Activated CD8-positive, alpha-beta T cell treated with anti-CD3 and anti-CD28 coated beads, Interleukin-2, amount 10 ng/mL, durations not matched to agents 7 days and 5 days (primary cell): ENCODE results near the gene HSPD1. TPM values are rescaled to one million over a fixed set of nuclear protein-coding genes. Genes with fewer than 3 reads are reported as not detected.

ENCODE experiments used
- ATAC-seq: fragments of 150-1000 bp; cut with Tn5 transposase; one replicate; pipeline ENCODE4 v1.10.0; 2021; ENCODE audit warnings: moderate library complexity
- CTCF ChIA-PET: fragments of 350-600 bp; sonication (Branson Sonifier 250); formaldehyde crosslinking; loops from one replicate; lab custom pipeline; 2021; ENCODE audit warnings: antibody characterized with exemption; lab: Charles Lee
- POLR2A ChIA-PET: fragments of 350-600 bp; sonication (Branson Sonifier 250); formaldehyde crosslinking; loops from one replicate; lab custom pipeline; 2021; ENCODE audit warnings: antibody characterized with exemption; lab: Charles Lee
- DNase-seq: peaks from one replicate; pipeline ENCODE4 v3.0.0-alpha.2; 2020
- H3K27ac Mint-ChIP-seq: one replicate; pipeline ENCODE4 v1.8.0; 2021; ENCODE audit warnings: mild to moderate bottlenecking, mixed read lengths
- H3K27me3 Mint-ChIP-seq: one replicate; pipeline ENCODE4 v1.8.0; 2021; ENCODE audit warnings: low read depth, mixed read lengths
- H3K36me3 Mint-ChIP-seq: one replicate; pipeline ENCODE4 v1.8.0; 2021; ENCODE audit warnings: low read depth, mixed read lengths
- H3K4me1 Mint-ChIP-seq: one replicate; pipeline ENCODE4 v1.8.0; 2021; ENCODE audit warnings: low read depth, mixed read lengths
- H3K4me3 Mint-ChIP-seq: one replicate; pipeline ENCODE4 v1.8.0; 2021; ENCODE audit warnings: mild to moderate bottlenecking, mixed read lengths
- H3K9me3 Mint-ChIP-seq: one replicate; pipeline ENCODE4 v1.8.0; 2022; ENCODE audit warnings: mixed read lengths; ENCODE audit not compliant: insufficient read depth
- total RNA-seq, 2 experiments: library from RNA; stranded (reverse); gene quantifications; one replicate each; pipeline ENCODE4 v1.2.3, GENCODE V29; 2021

Gene HSPD1
- total RNA-seq, 2 experiments from 2014 or later, result 322 to 336 TPM

DNA sequence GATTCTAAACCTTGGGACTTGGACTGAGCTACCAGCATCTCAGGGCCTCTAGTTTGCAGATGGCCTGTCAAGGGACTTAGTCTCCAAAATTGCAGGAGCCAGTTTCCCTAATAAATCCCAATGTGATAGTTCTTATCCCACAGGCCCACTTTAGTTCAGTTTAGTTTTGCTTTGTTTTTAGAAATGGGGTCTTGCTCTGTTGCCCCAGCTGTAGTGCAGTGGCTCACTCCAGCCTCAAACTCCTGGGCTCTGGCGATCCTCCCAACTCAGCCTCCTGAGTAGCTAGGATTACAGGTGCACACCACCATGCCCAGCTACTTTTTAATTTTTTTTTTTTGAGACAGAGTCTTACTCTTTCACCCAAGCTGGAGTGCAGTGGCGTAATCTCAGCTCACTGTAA, 62.3 kb downstream of the HSPD1 start:
- Mint-ChIP-seq H3K4me1 (peaks cover 25% of the 10 kb centered on the region), H3K9me3 (no peaks in the 10 kb centered on the region), H3K36me3 (peaks cover 19% of the 10 kb centered on the region), H3K27ac (no peak overlapping the region), H3K4me3 (no peak overlapping the region), H3K27me3 (no peaks in the 10 kb centered on the region)
- DNase-seq (no peak), ATAC-seq (no peak)
- ChIA-PET CTCF (interaction anchor here (2.2 kb wide), 1 partner anchor 13 kb away, joined by 9 read pairs; no protein-coding TSS in a partner anchor), POLR2A (interaction anchor here (0.8 to 9.4 kb wide), 3 partner anchors 14 to 62 kb away, joined by 3 to 143 read pairs (median 4); partner anchors contain the start of genes COQ10B, HSPD1 and HSPE1)

Other genes starting within 250 kb of the HSPD1 start
- 100 to 1,000 TPM; 188 to 224 TPM for gene ANKRD44, start 189.1 kb downstream of the HSPD1 start, total RNA-seq
- 100 to 1,000 TPM; 266 to 267 TPM for gene SF3B1, start 64.8 kb downstream of the HSPD1 start, total RNA-seq
- gene COQ10B, start 46.3 kb downstream of the HSPD1 start, total RNA-seq, result 10 to 100 TPM; 22.5 to 22.6 TPM
- gene HSPE1, start 539 bp upstream of the HSPD1 start, total RNA-seq, result 100 to 1,000 TPM; 153 to 162 TPM
- 10 to 100 TPM; 16.5 to 21.3 TPM for gene MOB4, start 16.2 kb upstream of the HSPD1 start, total RNA-seq
- not detected for gene RFTN2, start 175.7 kb upstream of the HSPD1 start, total RNA-seq
- gene MARS2, start 205.5 kb upstream of the HSPD1 start, total RNA-seq, result 10 to 100 TPM; 15.0 to 15.6 TPM